Dedifferentiated amniotic fluid mesenchymal stem cell (primary cell): ENCODE measurements around the gene DUS4L.
"Not testable (repeated sequence)": the region's sequence is repeated elsewhere in the genome, so short reads cannot be mapped to it uniquely, and the experiment has no call there.

Source experiments
- DNase-seq: peaks from one replicate; pipeline ENCODE4 v3.0.0-alpha.2; 2016; ENCODE audit errors: extremely low spot score

The DUS4L gene

GRCh38 chr7:107563775-107564552 lies at the start of gene DUS4L, which contains the start of gene COG5:
TSS of gene DUS4L (plus strand) at chr7:107563971. CDS start at chr7:107567071, 3,100 bp downstream.
TSS of gene COG5 (minus strand) at chr7:107563920. CDS start at chr7:107563896, 24 bp downstream.
- DNase-seq: peak; percentile 46

- no peak for DNase-seq
Observed at GRCh38 chr7:107526672-107527071, 37.1 kb upstream of the DUS4L start.

- no peak for DNase-seq
Observed at GRCh38 chr7:107527196-107527595, 36.6 kb upstream of the DUS4L start.

- DNase-seq: peak; percentile 38
Observed at GRCh38 chr7:107528461-107528860, 35.3 kb upstream of the DUS4L start.

- no peak for DNase-seq
Observed at GRCh38 chr7:107530751-107531150, 33.0 kb upstream of the DUS4L start.

- no peak for DNase-seq
Observed at GRCh38 chr7:107534139-107534538, 29.6 kb upstream of the DUS4L start.

GRCh38 chr7:107537228-107537627 lies 26.5 kb upstream of the DUS4L start:
- DNase-seq: not testable (repeated sequence)

- no peak for DNase-seq
Observed at GRCh38 chr7:107538001-107538400, 25.8 kb upstream of the DUS4L start.

GRCh38 chr7:107543338-107543993 lies 20.3 kb upstream of the DUS4L start:
- DNase-seq: no peak

- DNase-seq: no peak
Observed at GRCh38 chr7:107544848-107545591, 18.8 kb upstream of the DUS4L start.

- no peak for DNase-seq
Observed at GRCh38 chr7:107551936-107552335, 11.8 kb upstream of the DUS4L start.

GRCh38 chr7:107555893-107556292 lies 7.9 kb upstream of the DUS4L start:
- DNase-seq: no peak

- DNase-seq: peak; percentile 32
Observed at GRCh38 chr7:107559864-107560263, 3.9 kb upstream of the DUS4L start.

GRCh38 chr7:107560898-107561516 lies 2.8 kb upstream of the DUS4L start:
- DNase-seq: no peak

GRCh38 chr7:107563081-107563774 lies 543 bp upstream of the DUS4L start:
- no peak for DNase-seq

- DNase-seq: peak; percentile 51
Observed at GRCh38 chr7:107564553-107565298, 955 bp downstream of the DUS4L start.

GRCh38 chr7:107570298-107570697 lies 6.5 kb downstream of the DUS4L start:
- DNase-seq: no peak

- no peak for DNase-seq
Observed at GRCh38 chr7:107573537-107573936, 9.8 kb downstream of the DUS4L start.

- DNase-seq: no peak
Observed at GRCh38 chr7:107579554-107579884, 15.7 kb downstream of the DUS4L start.

GRCh38 chr7:107579885-107580715 lies 16.3 kb downstream of the DUS4L start, which contains the start of gene BCAP29:
TSS of gene BCAP29 (plus strand) at chr7:107580246. CDS start at chr7:107580773, 527 bp downstream.
- peak; percentile 22 for DNase-seq
